GM18508 (cell line): ENCODE results near the gene ALS2CL.

Source experiments
- ATAC-seq: cut with Tn5 transposase; IDR thresholded peaks from one replicate; pipeline ENCODE4 v1.9.1; 2021; ENCODE audit warnings: moderate number of reproducible peaks; ENCODE audit not compliant: insufficient read depth, unreplicated experiment

ALS2CL gene

GRCh38 chr3:46649436-46649835, 44.0 kb downstream of the ALS2CL start:
- ATAC-seq = no peak

- no peak for ATAC-seq
Measured at GRCh38 chr3:46648096-46648495, 45.4 kb downstream of the ALS2CL start.

- no peak for ATAC-seq
Measured at GRCh38 chr3:46646700-46647099, 46.8 kb downstream of the ALS2CL start.

GRCh38 chr3:46643701-46644100, 49.8 kb downstream of the ALS2CL start:
- no peak for ATAC-seq

GRCh38 chr3:46642971-46643370, 50.5 kb downstream of the ALS2CL start:
- ATAC-seq = no peak

- no peak for ATAC-seq
Measured at GRCh38 chr3:46640927-46641326, 52.6 kb downstream of the ALS2CL start.

GRCh38 chr3:46639221-46639620, 54.3 kb downstream of the ALS2CL start:
- ATAC-seq = no peak

GRCh38 chr3:46634856-46635255, 58.6 kb downstream of the ALS2CL start:
- ATAC-seq = no peak

- ATAC-seq = no peak
Measured at GRCh38 chr3:46632792-46633191, 60.7 kb downstream of the ALS2CL start.

- ATAC-seq = no peak
Measured at GRCh38 chr3:46629551-46630517, 63.6 kb downstream of the ALS2CL start.

- ATAC-seq = no peak
Measured at GRCh38 chr3:46628901-46629369, 64.5 kb downstream of the ALS2CL start.

- ATAC-seq = no peak
Measured at GRCh38 chr3:46627078-46627477, 66.4 kb downstream of the ALS2CL start.

- no peak for ATAC-seq
Measured at GRCh38 chr3:46626039-46626438, 67.4 kb downstream of the ALS2CL start.

- no peak for ATAC-seq
Measured at GRCh38 chr3:46624975-46625490, 68.4 kb downstream of the ALS2CL start.

- ATAC-seq = no peak
Measured at GRCh38 chr3:46624533-46624932, 68.9 kb downstream of the ALS2CL start.

GRCh38 chr3:46619845-46620778, 73.4 kb downstream of the ALS2CL start:
- ATAC-seq = no peak
